GM19193 (cell line): ENCODE results near the gene PPAT.
A peak's percentile ranks its signal among the peaks of the same experiment; 100 is the strongest.

Source experiments
- POLR2A ChIP-seq: IDR thresholded peaks from 4 replicates; pipeline ENCODE4 v1.6.1; 2011; ENCODE audit not compliant: insufficient read depth, insufficient read length; ENCODE audit errors: extremely low read depth

PPAT gene

DNA sequence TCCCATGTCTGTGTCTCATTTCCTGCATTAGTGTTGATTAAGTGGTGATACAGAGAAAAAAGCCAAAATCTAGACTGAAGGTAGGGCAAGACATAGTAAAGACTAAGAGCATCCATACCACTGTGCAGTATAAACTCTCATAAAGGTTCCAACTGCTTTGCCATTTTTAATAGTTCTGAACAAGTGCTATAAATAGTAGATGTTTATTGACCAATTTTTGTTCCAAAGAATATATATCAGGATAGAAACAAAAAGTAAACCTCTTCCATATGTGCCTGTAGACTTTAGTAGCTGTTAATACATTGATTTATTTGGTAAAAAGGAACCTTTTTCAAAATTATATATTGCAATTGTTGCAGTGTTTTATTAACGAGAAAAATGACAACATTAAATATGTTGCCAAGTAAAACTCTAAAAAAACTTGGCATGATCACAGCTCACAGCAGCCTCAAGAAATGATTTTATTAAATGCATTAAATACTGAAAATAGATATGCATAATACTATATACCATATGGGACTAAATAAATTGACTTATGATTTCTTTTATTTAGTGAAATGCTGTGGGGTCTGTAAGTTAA, 25.8 kb downstream of the PPAT start:
- no peak for TF ChIP-seq POLR2A

DNA sequence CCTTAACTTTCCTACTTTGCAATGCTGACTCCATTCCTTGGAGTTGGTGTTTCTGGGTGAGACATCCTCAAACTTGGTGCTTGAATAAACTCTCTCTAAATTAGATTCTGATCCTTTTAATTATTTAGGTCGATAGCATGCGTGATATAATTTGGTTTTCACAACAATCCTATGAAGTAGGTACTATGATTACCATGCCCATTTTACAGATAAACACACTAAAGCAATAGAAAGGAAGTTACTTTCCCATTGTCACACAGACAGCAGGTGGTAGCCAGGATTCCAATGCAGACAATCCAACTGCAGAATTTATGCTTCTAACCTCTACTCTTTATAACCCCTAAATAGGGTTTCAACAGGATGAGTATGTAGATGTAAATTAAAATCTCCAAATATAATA, 26.4 kb downstream of the PPAT start:
- no peak for TF ChIP-seq POLR2A

DNA sequence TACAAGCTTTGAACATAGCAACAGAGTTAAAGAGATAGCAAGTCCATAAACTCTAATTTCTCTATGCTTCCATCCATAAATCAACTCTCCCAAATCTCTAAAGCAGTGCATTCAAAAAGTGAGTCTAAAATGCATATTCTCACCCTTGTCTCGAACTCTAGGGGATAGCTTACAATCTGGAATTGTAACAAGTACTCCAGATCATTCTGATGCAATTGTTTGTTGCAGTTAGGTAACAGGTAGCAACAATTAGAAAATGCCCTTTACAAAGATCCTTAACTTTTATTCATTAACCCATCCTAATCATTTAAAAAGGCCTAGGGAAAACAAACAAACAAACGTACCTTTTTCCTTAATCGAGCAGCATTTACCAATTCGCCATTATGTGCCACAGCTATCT, 29.3 kb downstream of the PPAT start:
- no peak for TF ChIP-seq POLR2A

DNA sequence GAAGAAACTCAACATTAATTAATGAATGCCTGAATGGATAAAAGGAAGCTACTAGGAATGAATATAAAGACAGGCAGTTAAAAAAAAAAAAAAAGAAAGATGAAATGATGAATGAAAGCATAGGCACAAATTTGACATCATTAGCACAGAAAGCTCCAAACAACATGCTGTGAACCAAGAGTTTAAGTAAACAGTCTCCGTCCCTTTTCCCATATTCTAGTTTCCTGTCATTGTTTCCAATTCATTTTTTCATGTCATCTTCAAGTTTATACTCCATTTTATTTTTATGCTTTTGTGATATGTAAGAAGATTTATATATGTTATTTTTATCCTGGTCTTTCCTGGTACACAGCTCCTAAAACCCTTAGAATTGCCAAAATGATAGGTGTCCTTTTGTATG, 30.4 kb downstream of the PPAT start:
- TF ChIP-seq POLR2A, result no peak

DNA sequence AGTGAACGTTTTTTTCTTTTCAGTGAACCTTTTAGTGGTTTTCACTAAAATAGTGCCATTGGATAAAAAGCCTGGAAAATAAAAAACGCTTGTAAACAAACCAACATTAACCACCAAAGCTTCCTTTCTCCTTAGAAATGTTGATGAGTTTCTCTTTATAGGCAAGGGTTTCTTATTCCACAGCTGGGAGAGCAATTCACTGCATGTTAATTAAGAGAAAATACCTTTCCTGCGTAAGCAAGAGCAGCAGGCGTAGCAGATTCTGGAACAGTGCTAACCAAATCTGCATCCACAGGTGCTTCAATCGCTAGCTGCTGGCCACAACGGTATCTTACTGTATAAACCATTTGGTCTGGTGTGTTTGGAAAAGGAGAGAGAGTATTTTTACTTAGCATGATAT, 34.9 kb downstream of the PPAT start:
- no peak for TF ChIP-seq POLR2A

DNA sequence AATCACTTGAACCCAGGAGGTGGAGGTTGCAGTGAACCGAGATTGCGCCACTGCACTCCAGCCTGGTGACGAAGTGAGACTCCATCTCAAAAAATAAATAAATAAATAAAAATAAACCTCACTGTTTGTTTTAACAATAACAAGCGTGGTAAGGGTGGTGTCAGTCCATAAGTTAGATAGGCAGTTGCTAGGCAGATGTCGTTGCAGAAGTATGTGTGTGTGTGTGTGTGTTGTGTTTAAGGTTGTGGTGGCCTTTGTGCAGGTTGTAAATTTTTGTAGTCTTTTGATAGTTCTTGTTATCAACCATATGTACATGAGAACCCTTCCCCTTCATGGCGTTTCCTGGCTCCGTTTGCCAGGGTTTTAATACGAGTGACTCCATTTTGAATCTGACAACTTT, 44.1 kb downstream of the PPAT start:
- TF ChIP-seq POLR2A, result no peak

DNA sequence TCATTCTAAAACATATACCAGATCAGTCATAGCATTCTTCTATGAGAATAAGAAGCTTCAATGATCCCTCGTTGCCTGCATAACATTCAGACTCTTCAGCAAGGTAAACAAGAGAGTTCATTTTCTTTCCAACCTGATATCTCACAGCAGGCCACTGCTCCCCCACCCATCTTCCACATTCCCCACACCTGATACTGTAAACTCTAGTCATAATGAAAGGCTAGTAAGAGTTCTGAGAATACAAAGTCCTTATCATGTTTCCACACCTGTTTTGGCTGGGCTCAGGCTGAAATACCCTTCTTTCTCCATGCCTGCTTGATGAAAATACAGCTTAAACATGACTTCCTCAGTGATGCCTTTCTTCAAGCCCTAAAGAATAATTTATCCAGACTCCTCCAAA, 45.9 kb downstream of the PPAT start:
- no peak for TF ChIP-seq POLR2A

DNA sequence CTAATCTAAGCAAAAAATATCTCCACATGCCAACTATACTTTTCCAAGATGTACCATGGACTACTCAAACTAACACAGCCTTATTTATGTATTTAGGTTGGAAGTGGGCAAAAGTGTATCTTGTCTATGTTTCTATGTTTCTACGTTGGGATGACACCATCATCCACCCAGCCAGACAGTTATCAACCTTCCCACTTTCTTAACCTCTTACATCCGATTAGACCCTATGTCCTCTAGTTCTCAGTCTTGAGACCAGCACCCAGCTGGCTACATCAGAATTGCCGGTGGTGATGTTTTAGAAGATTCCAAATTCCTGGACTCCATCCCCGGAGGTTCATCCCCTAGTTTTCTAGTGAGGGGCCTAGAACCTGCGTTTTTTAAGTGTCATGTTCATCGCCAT, 47.1 kb downstream of the PPAT start:
- TF ChIP-seq POLR2A, result no peak

DNA sequence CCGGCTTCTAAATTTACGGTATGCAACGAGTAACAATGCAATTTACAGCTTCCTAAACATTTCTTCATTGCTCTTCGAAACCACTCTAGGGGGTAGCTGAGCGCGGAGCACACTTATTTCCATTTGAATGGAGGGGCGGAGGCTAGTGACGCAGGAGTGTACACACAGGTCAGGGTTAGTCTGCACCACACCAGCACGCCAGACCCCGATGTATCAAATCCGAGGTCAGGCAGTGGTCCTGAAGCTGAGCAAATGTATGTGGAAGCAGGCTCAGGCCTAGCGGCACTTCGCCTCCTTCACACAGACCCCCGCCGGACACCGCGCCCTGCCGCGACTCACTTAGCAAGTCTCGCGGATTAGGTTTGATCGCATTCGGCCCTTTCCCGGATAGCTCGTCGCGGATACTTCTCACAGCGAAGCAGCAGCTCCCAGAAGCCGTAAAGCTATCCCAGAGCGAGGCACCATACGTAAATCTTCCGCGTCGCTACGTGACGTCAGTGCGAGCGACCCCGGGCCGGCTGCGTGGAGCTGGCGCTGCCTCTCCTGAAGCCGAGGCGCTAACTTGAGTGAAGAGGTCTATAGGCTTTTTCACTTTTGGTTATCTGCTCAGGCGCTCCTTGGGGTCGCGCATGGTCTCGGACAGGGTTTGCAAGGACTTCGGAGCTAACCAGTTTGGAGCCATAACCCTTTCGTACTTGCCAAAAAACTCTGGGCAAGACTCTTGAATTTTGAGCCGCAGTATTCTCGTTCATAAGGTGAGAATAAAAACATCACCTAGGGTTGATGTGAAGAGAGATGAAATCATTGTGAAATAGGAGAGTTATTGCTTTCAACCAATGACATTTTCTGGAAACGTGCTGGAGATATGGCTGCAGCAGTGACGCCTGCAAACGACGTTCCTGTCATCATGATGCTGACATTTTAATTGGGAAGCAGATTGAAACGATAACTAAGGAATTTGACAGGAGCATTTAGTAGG, 48.1 kb downstream of the PPAT start, which contains the start of gene AASDH:
Gene AASDH, minus strand, starts transcription at position 469 of the 979 bp plus-strand sequence. CDS start 3,192 bp downstream, outside the sequence.
- peak; percentile 97 for TF ChIP-seq POLR2A

DNA sequence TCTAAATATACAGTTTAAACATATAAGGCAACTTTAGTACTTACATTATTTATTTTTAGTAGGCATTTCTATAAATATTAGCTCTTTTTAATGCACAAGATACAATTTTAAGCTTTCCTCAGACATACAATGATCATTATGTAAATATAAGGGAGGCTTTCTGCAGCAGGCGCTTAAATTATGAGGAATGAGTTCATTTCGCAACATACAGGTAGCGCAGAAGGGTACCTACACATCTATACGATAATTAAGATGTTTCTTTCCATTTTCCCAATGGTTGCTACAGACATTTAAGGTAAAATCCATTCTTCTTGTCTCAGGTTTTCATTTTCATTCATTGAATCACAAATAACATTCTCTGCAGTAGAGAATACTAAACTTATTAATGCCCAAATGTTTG, 49.3 kb downstream of the PPAT start:
- TF ChIP-seq POLR2A, result no peak

DNA sequence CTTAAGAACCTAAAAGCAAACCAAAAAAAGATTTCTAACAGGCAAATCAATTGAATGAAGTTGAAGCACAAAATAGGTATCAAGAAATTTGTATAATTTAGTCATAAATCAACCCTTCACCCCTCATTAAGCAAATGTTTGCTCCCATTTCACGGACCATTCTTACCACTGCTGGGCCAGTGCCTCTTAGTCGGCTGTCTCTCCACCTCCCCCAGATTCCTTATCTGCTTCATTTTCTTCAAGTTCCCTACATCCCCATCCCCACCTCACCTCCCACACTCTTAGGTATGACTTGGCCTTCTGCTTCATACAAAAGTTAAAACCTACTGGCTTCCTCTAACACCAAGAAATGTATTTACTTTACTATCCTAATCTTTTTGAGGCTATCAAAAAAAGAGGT, 60.0 kb downstream of the PPAT start:
- TF ChIP-seq POLR2A, result no peak

DNA sequence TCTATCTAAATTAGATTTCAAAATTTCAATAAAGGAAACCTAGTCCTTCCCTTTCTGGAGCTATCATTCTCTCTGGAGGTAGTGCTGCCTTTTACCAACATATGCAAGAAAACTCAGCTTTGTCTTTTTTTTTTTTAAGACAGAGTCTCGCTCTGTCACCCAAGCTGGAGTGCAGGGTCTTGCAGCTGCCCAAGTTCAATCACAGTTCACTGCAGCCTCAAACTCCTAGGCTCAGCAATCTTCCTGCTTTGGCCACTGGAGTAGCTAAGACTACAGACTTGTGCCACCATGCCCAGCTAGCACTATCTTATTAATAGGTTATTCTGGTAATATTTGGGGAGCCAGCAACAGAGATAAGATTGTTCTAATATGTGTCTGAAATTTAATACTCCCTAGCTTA, 60.5 kb downstream of the PPAT start:
- TF ChIP-seq POLR2A, result no peak

DNA sequence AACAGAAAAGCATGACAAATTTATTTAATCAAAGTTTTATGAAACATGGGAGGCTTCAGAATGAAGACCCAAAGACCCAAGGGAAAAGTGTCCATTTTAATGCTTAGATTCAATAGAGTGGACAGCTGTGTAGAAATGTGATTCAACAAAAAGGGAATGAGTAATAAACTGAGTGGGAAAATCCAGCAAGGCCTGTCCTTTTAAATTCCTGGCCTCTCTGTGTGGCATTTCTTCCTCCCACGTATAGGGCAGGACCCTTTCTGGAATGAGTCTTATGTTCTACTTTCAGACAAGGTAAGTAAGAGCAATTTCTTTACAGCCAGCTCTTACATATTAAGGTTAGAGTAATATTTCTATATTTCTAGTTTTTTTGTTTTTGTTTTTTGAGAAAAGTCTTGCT, 62.6 kb downstream of the PPAT start:
- TF ChIP-seq POLR2A, result no peak

DNA sequence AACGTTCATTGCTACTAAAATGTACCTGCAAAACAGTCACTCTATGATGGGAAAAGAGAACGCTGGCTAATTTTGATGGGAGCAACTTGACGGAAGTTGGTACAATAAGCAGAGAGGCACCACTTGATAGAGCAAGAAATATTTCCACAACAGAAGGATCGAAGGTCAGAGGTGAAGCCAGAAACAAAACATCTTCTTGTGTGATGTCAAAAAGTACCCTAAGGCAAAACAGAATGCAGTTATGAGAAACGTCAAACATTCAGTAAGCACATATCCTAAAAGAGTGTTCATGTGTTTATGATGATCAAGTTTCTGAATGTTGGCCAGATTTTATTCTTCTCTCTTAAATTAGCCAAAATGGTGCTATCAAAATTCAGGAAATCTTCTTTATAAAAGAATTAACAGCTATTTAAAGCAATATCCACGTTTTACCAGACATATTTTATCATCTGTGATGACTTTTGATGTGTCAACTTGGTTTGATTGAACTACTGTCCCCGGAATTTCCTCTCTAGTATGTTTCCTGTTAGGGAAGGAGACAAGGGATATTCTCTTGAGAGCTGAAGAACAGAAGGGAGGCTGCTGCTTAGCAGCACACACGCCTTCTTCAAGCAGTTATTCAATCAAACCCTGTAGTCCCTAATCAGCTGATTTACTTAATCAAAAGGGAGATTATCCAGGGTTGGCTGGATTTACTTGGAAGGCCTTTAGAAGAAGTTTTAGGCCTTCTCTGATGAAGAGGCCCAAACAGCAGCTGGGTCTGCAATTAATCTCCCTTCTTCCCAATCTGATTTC, 63.8 kb downstream of the PPAT start:
- no peak for TF ChIP-seq POLR2A

DNA sequence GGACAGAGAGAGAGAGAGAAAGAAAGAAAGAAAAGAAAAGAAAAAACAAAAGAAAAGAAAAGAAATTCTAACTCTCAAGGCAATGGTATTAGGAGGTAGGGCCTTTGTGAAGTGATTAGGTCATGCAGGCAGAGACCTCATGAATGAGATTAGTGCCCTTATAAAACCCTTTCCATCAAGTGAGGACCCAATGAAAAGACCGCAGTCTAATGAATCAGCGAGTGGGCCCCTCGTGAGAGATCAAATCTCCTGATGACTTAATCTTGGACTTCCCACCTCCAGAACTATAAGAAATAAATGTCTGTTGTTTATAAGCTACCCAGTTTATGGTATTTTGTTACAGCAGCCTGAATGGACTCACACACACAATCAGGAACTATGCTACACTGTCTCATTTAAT, 65.0 kb downstream of the PPAT start:
- TF ChIP-seq POLR2A, result no peak

DNA sequence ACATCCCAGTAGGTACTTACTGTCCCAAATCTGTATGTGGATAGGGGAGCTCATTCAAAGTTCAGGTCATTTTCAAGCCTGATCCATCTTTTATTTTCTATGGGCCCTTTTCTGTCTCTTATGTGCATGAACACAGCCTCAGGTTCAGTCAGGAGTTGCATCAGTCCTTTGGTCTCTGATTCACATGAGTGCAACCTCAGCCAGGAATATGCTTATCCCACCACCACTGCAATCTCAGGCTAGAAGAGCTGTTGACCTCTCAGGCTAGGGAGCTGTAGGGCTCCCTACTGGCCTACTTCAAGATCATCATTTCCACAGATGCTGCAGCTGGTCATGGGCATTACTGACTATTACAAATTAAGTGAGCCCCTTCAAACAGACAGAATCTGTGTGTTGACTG, 75.3 kb downstream of the PPAT start:
- TF ChIP-seq POLR2A, result no peak

DNA sequence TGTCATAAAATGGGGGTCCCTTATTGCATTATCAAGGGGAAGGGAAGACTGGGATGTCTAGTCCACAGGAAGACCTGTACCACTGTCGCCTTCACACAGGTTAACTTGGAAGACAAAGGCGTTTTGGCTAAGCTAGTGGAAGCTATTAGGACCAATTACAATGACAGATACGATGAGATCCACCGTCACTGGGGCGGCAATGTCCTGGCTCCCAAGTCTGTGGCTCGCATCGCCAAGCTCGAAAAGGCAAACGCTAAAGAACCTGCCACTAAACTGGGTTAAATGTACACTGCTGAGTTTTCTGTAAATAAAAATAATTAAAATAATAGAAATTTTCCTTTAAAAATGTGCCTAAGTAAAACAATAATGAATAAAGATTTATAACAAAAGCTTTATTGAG, 78.8 kb downstream of the PPAT start:
- no peak for TF ChIP-seq POLR2A
